Activated CD4-positive, CD25-positive, alpha-beta regulatory T cell treated with anti-CD3 and anti-CD28 coated beads, Interleukin-2, amount 50 U/mL, for 72 hours (primary cell): ENCODE results near the gene RFTN1.

Source experiments
- DNase-seq: peaks from one replicate; pipeline ENCODE4 v3.0.0; 2021

RFTN1 gene

GRCh38 chr3:16400106-16400931 is 113.2 kb downstream of the RFTN1 start:
- no peak for DNase-seq

GRCh38 chr3:16399473-16399872 is 114.0 kb downstream of the RFTN1 start:
- no peak for DNase-seq

GRCh38 chr3:16398648-16399047 is 114.9 kb downstream of the RFTN1 start:
- DNase-seq: no peak

GRCh38 chr3:16396202-16396601 is 117.3 kb downstream of the RFTN1 start:
- no peak for DNase-seq

GRCh38 chr3:16395212-16395611 is 118.3 kb downstream of the RFTN1 start:
- DNase-seq: no peak

GRCh38 chr3:16394639-16395038 is 118.9 kb downstream of the RFTN1 start:
- DNase-seq: no peak

- no peak for DNase-seq
Measured at GRCh38 chr3:16392717-16393116, 120.8 kb downstream of the RFTN1 start.

- no peak for DNase-seq
Measured at GRCh38 chr3:16392065-16392464, 121.4 kb downstream of the RFTN1 start.

- no peak for DNase-seq
Measured at GRCh38 chr3:16390581-16390980, 122.9 kb downstream of the RFTN1 start.

GRCh38 chr3:16388850-16389441 is 124.6 kb downstream of the RFTN1 start:
- no peak for DNase-seq

GRCh38 chr3:16386561-16386960 is 126.9 kb downstream of the RFTN1 start:
- no peak for DNase-seq

GRCh38 chr3:16385151-16385550 is 128.3 kb downstream of the RFTN1 start:
- DNase-seq: no peak

- no peak for DNase-seq
Measured at GRCh38 chr3:16383864-16384263, 129.6 kb downstream of the RFTN1 start.

- no peak for DNase-seq
Measured at GRCh38 chr3:16382845-16383244, 130.7 kb downstream of the RFTN1 start.

GRCh38 chr3:16381426-16381825 is 132.1 kb downstream of the RFTN1 start:
- no peak for DNase-seq

- no peak for DNase-seq
Measured at GRCh38 chr3:16380421-16380820, 133.1 kb downstream of the RFTN1 start.

- DNase-seq: no peak
Measured at GRCh38 chr3:16379838-16380237, 133.7 kb downstream of the RFTN1 start.

- no peak for DNase-seq
Measured at GRCh38 chr3:16378920-16379319, 134.6 kb downstream of the RFTN1 start.

GRCh38 chr3:16378415-16378814 is 135.1 kb downstream of the RFTN1 start:
- DNase-seq: no peak

- DNase-seq: no peak
Measured at GRCh38 chr3:16377847-16378302, 135.6 kb downstream of the RFTN1 start.

GRCh38 chr3:16377196-16377595 is 136.3 kb downstream of the RFTN1 start:
- no peak for DNase-seq

GRCh38 chr3:16375891-16376290 is 137.6 kb downstream of the RFTN1 start:
- no peak for DNase-seq

- DNase-seq: no peak
Measured at GRCh38 chr3:16374935-16375245, 138.6 kb downstream of the RFTN1 start.

- no peak for DNase-seq
Measured at GRCh38 chr3:16374047-16374934, 139.2 kb downstream of the RFTN1 start.
